ENCODE measurements around the gene CYP26B1. TPM values are rescaled to one million over a fixed set of nuclear protein-coding genes. Genes with fewer than 3 reads are reported as not detected.

Gene CYP26B1
- total RNA-seq, 2 donors from 2014 or later: 0.52 to 4.9 TPM

DNA sequence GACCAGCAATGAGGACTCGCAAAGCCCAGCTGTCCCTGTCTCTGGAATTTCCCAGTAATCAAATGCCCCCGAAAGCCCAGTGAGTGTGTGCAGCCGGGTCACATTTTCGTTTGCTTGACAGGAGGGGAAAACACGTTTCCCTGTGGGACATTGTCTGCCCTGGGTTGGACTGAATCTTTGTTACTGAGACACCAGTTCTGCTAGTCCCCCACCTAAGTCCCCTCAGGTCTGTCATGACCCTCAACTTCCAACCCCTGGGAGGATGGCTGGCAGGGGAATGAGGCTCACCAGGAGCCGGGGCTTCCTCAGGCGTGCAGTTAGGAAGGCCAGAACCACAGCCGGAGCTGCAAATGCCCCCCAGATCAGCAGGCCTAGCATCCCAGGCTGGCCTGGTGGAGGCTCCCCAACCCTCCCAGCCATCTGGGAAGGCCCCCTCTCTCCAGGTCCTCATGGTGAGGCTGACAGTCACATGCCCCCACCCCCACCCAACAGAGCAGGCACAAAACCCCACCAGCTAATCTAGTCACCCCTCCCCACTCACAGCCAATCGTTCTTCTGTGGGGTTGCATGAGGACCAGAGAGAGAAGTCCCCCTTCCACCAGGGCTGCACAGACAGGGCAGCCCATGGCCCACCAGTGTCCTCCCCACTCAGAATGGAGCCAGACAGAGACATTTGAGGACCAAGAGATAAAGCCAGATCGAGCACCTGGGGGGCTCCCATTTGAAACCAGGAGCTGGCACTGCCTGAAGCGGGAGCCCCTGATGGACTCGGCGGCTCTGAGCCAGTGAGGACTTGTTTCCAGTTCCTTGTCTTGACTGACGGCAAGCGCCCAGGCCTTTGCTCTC, 33.6 kb downstream of the CYP26B1 start:
- 78 to 91% methylated on average over 6 to 14 of the region's 15 CpGs for WGBS, 2 donors
- no peak for DNase-seq
- no peak overlapping the region for H3K27ac ChIP-seq
- ATAC-seq: no peak
- no peaks in the 10 kb centered on the region for H3K27me3 ChIP-seq
- H3K4me1 ChIP-seq: no peaks in the 10 kb centered on the region
- H3K36me3 ChIP-seq (replicated peaks in 1 of 2; ENCODE audit: insufficient read depth in 1 of 2, low read depth in 2 of 2): no peaks in the 10 kb centered on the region
- H3K4me3 ChIP-seq: no peak overlapping the region
- no peaks in the 10 kb centered on the region for H3K9me3 ChIP-seq
- TF ChIP-seq CTCF (IDR thresholded peaks at IDR 0.05) (no peak), POLR2A (IDR thresholded peaks at IDR 0.05) (no peak)
- intact Hi-C loops (cut with DNase I): no loop called here

- no peaks in the 10 kb centered on the region for H3K27me3 ChIP-seq
- DNase-seq (no peak), ATAC-seq (no peak)
- no peak overlapping the region for H3K4me3 ChIP-seq
- intact Hi-C loops (cut with DNase I): no loop called here
- TF ChIP-seq CTCF (IDR thresholded peaks at IDR 0.05): no peak
- H3K4me1 ChIP-seq: no peaks in the 10 kb centered on the region
- H3K36me3 ChIP-seq (replicated peaks in 1 of 2; ENCODE audit: insufficient read depth in 1 of 2, low read depth in 2 of 2): no peaks in the 10 kb centered on the region
- WGBS, 2 donors: 82 to 95% methylated on average over 10 to 12 of the region's 12 CpGs
- no peak overlapping the region for H3K27ac ChIP-seq
- no peaks in the 10 kb centered on the region for H3K9me3 ChIP-seq
These were observed 34.4 kb downstream of the CYP26B1 start for GRCh38 chr2:72112981-72113846.

DNA sequence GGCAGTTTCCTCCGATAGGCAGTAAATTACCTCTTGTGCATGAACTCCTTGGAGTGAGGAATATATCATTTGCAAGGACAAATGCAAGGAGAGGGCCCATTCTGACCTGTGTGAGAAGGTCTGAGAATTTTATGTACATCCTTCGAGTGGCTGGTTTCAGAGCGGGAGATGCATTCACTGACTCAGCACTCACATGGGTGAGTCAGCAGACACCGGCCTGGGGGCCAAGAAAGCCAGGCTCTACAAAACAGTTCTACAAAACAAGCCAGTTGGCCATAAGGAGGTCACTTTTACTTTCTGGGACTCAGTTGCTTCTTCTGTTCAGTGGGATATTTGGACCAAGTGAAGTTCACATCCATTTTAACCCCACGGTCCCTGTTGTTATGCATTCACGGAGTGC, 35.3 kb downstream of the CYP26B1 start:
- intact Hi-C loops (cut with DNase I): no loop called here
- no peaks in the 10 kb centered on the region for H3K9me3 ChIP-seq
- H3K4me3 ChIP-seq: no peak overlapping the region
- DNase-seq (no peak), ATAC-seq (no peak)
- H3K27ac ChIP-seq: no peak overlapping the region
- H3K4me1 ChIP-seq: no peaks in the 10 kb centered on the region
- no peaks in the 10 kb centered on the region for H3K27me3 ChIP-seq
- TF ChIP-seq CTCF (IDR thresholded peaks at IDR 0.05): no peak
- no peak for TF ChIP-seq POLR2A (IDR thresholded peaks at IDR 0.05)
- H3K36me3 ChIP-seq (replicated peaks in 1 of 2; ENCODE audit: insufficient read depth in 1 of 2, low read depth in 2 of 2): no peaks in the 10 kb centered on the region
- WGBS, 2 donors: 91 to 96% methylated on average over 5 to 6 of the region's 6 CpGs

- H3K27ac ChIP-seq: no peak overlapping the region
- H3K4me1 ChIP-seq: no peaks in the 10 kb centered on the region
- ATAC-seq: no peak
- TF ChIP-seq CTCF (IDR thresholded peaks at IDR 0.05) (no peak), POLR2A (IDR thresholded peaks at IDR 0.05) (no peak)
- H3K36me3 ChIP-seq (replicated peaks in 1 of 2; ENCODE audit: insufficient read depth in 1 of 2, low read depth in 2 of 2): no peaks in the 10 kb centered on the region
- no peak overlapping the region for H3K4me3 ChIP-seq
- no peaks in the 10 kb centered on the region for H3K9me3 ChIP-seq
- WGBS, 2 donors: 83 to 88% methylated on average over 3 of the region's 3 CpGs
- DNase-seq: no peak
- H3K27me3 ChIP-seq: no peaks in the 10 kb centered on the region
- intact Hi-C loops (cut with DNase I): no loop called here
These were observed 36.6 kb downstream of the CYP26B1 start for GRCh38 chr2:72111061-72111460.

All from body of pancreas (tissue), 4 donors.